ENCODE data around the gene CTDSPL. TPM values are rescaled to one million over a fixed set of nuclear protein-coding genes. Genes with fewer than 3 reads are reported as not detected.
A peak's percentile ranks its signal among the peaks of the same experiment; 100 is the strongest.

The CTDSPL gene
- total and polyA plus RNA-seq, 2 of the 13 experiments (the other 11 are each of a cell fraction or from before 2014, with no cell fraction given), result 26.1 to 142 TPM

DNA sequence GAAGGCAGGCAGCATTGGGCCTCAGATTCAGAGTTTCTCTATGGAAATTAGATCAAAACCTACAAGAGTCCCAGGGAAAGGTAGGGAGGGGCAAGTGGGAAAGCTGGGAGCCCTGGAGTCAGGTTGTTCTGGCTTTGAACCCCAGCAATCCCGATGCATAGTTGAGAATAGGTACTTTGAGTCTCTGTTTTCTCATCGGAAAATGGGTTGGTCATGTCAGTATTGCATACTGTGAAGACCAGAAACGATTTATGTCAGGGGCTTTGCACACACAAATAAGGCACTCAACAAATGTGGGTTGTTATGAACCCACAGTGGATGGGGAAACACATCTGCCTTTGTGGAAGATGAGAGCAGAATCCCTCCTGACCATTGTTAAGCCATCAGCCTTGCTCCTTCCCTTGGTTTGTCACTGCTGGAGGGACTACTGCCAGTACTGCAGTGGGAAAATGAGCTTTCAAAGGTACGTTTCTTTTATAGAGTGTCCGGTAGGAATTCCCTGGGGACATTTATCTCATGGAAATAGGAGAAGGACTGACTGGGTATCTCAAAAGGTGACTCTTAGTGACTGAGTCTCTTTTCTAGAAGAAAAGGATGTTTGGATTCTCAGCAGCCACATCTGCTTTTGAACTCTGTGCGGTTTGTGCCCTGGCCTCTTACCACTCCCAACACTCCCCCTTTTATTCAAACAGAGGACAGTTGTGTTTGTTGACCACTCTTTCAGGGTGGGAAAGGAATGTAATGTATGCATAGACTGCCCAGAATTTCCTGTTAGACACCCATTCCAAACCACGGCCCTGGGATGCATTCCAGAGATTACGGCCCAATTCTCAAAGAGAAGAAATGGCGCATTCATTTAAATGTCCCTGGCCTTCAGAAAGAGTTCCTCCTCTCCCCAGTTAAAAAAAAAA, 74.3 kb downstream of the CTDSPL start (continued):
- TF ChIP-seq, protein P1, sequence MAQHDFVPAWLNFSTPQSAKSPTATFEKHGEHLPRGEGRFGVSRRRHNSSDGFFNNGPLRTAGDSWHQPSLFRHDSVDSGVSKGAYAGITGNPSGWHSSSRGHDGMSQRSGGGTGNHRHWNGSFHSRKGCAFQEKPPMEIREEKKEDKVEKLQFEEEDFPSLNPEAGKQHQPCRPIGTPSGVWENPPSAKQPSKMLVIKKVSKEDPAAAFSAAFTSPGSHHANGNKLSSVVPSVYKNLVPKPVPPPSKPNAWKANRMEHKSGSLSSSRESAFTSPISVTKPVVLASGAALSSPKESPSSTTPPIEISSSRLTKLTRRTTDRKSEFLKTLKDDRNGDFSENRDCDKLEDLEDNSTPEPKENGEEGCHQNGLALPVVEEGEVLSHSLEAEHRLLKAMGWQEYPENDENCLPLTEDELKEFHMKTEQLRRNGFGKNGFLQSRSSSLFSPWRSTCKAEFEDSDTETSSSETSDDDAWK (CRISPR knock-in tag; IDR thresholded peaks at IDR 0.05), result no peak
- TF ChIP-seq, protein P2, sequence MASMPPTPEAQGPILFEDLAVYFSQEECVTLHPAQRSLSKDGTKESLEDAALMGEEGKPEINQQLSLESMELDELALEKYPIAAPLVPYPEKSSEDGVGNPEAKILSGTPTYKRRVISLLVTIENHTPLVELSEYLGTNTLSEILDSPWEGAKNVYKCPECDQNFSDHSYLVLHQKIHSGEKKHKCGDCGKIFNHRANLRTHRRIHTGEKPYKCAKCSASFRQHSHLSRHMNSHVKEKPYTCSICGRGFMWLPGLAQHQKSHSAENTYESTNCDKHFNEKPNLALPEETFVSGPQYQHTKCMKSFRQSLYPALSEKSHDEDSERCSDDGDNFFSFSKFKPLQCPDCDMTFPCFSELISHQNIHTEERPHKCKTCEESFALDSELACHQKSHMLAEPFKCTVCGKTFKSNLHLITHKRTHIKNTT (CRISPR knock-in tag; IDR thresholded peaks at IDR 0.05), result no peak
- TF ChIP-seq NCOA1 (CRISPR knock-in tag; IDR thresholded peaks at IDR 0.05) (no peak), FOSL2 (CRISPR knock-in tag; IDR thresholded peaks at IDR 0.05) (peak; percentile 45), MLLT10 (CRISPR knock-in tag; IDR thresholded peaks at IDR 0.05) (no peak), RAD21 (CRISPR knock-in tag; IDR thresholded peaks at IDR 0.05) (no peak), SAP130 (CRISPR knock-in tag; IDR thresholded peaks at IDR 0.05; ENCODE audit: low read depth) (peak; percentile 81), ZNF549 (CRISPR knock-in tag; IDR thresholded peaks at IDR 0.05) (no peak), CHCHD3 (CRISPR knock-in tag; IDR thresholded peaks at IDR 0.05) (no peak), PCBP2 (optimal IDR thresholded peaks at IDR 0.05; ENCODE audit: low read depth, low read length, poor library complexity, severe bottlenecking) (no peak), HHEX (CRISPR knock-in tag; IDR thresholded peaks at IDR 0.05) (no peak), MTA1 (CRISPR knock-in tag; IDR thresholded peaks at IDR 0.05; ENCODE audit: borderline replicate concordance) (no peak), ZNF589 (CRISPR knock-in tag; conservative IDR thresholded peaks at IDR 0.05) (no peak), POGZ (CRISPR knock-in tag; IDR thresholded peaks at IDR 0.05) (0 out of 2 replicates have a peak, but pooled peaks have one; percentile 35), ZNF24 (IDR thresholded peaks at IDR 0.05) (no peak), ZNF331 (CRISPR knock-in tag; IDR thresholded peaks at IDR 0.05) (peak; percentile 62; the same call in 1 of the 2 replicates), ZNF501 (CRISPR knock-in tag; IDR thresholded peaks at IDR 0.05) (no peak), XRCC5 (optimal IDR thresholded peaks at IDR 0.05; ENCODE audit: low read length) (no peak), ESRRA (CRISPR knock-in tag; IDR thresholded peaks at IDR 0.05; ENCODE audit: low read depth) (no peak), ATF7 (IDR thresholded peaks at IDR 0.05) (no peak), ATF7 (CRISPR knock-in tag; IDR thresholded peaks at IDR 0.05) (no peak), STAT5B (CRISPR knock-in tag; IDR thresholded peaks at IDR 0.05) (no peak), JUNB (CRISPR knock-in tag; IDR thresholded peaks at IDR 0.05; ENCODE audit: borderline replicate concordance) (no peak), CENPX (CRISPR knock-in tag; IDR thresholded peaks at IDR 0.05) (no peak)
- TF ChIP-seq, protein P3, sequence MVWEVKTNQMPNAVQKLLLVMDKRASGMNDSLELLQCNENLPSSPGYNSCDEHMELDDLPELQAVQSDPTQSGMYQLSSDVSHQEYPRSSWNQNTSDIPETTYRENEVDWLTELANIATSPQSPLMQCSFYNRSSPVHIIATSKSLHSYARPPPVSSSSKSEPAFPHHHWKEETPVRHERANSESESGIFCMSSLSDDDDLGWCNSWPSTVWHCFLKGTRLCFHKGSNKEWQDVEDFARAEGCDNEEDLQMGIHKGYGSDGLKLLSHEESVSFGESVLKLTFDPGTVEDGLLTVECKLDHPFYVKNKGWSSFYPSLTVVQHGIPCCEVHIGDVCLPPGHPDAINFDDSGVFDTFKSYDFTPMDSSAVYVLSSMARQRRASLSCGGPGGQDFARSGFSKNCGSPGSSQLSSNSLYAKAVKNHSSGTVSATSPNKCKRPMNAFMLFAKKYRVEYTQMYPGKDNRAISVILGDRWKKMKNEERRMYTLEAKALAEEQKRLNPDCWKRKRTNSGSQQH (CRISPR knock-in tag; IDR thresholded peaks at IDR 0.05; ENCODE audit: low read depth), result no peak; the same call in 1 of the 2 replicates
- TF ChIP-seq, protein P4, sequence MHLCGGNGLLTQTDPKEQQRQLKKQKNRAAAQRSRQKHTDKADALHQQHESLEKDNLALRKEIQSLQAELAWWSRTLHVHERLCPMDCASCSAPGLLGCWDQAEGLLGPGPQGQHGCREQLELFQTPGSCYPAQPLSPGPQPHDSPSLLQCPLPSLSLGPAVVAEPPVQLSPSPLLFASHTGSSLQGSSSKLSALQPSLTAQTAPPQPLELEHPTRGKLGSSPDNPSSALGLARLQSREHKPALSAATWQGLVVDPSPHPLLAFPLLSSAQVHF (CRISPR knock-in tag; IDR thresholded peaks at IDR 0.05), result no peak
- TF ChIP-seq, protein P5, sequence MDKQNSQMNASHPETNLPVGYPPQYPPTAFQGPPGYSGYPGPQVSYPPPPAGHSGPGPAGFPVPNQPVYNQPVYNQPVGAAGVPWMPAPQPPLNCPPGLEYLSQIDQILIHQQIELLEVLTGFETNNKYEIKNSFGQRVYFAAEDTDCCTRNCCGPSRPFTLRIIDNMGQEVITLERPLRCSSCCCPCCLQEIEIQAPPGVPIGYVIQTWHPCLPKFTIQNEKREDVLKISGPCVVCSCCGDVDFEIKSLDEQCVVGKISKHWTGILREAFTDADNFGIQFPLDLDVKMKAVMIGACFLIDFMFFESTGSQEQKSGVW (CRISPR knock-in tag; IDR thresholded peaks at IDR 0.05; ENCODE audit: borderline replicate concordance), result no peak

Measured in HepG2 (cell line).